B cell (primary cell): Measurements from ENCODE around the gene KIF17. TPM values are rescaled to one million over a fixed set of nuclear protein-coding genes. Genes with fewer than 3 reads are reported as not detected.

ENCODE experiments used
- ATAC-seq: fragments of 200-7000 bp; cut with Tn5 transposase; one replicate; pipeline ENCODE4 v1.10.0; 2021; ENCODE audit warnings: low read depth, mild to moderate bottlenecking, moderate number of reproducible peaks, moderate library complexity
- CTCF ChIA-PET: fragments of 350-600 bp; sonication (Branson Sonifier 250); formaldehyde crosslinking; loops from one replicate; lab custom pipeline; 2021; ENCODE audit warnings: antibody characterized with exemption, inconsistent platforms; lab: Charles Lee
- POLR2A ChIA-PET: fragments of 350-600 bp; sonication (Branson Sonifier 250); formaldehyde crosslinking; loops from one replicate; lab custom pipeline; 2021; ENCODE audit warnings: antibody characterized with exemption; lab: Charles Lee
- DNase-seq: peaks from one replicate; pipeline ENCODE4 v3.0.0; 2013
- H2AFZ ChIP-seq: 2 replicates; pipeline ENCODE4 v1.6.1; 2012; ENCODE audit warnings: mild to moderate bottlenecking, low read depth, low read length; ENCODE audit not compliant: insufficient read depth, poor library complexity, severe bottlenecking
- H3K27ac ChIP-seq, 2 donors: 1 replicate in 1 of 2; 2 replicates in 1 of 2; pipeline ENCODE4 v1.5.1; 2012 to 2013; ENCODE audit warnings: low read length in 2 of 2, mild to moderate bottlenecking in 2 of 2, moderate library complexity in 1 of 2
- H3K27me3 ChIP-seq, 4 experiments: fragments of 200-600 bp in 1 of 4; sonication (generic) in 1 of 4; replicated peaks in 1 of 4; 1 replicate in 2 of 4; 2 replicates in 2 of 4; pipeline versions ENCODE4 v1.6.1 to v1.7.0; 2013 to 2016; ENCODE audit warnings: low read length in 3 of 4, mild to moderate bottlenecking in 2 of 4, mixed read lengths in 1 of 4, moderate library complexity in 1 of 4; ENCODE audit not compliant: insufficient read depth in 4 of 4, control insufficient read depth in 3 of 4; ENCODE audit errors: control extremely low read depth in 1 of 4
- H3K36me3 ChIP-seq, 2 experiments: replicated peaks in 1 of 2; 1 replicate in 1 of 2; 2 replicates in 1 of 2; pipeline versions ENCODE4 v1.6.1 to v1.7.1; 2013; ENCODE audit warnings: low read length in 1 of 2; ENCODE audit not compliant: insufficient read depth in 2 of 2, control insufficient read depth in 1 of 2; ENCODE audit errors: control extremely low read depth in 1 of 2, extremely low read depth in 1 of 2
- H3K4me1 ChIP-seq, 2 donors: fragments of 200-600 bp in 1 of 2; sonication (generic) in 1 of 2; 1 replicate in 1 of 2; 2 replicates in 1 of 2; pipeline versions ENCODE4 v1.5.1 to v1.6.1; 2013 to 2017; ENCODE audit warnings: low read length in 2 of 2; ENCODE audit not compliant: control insufficient read depth in 2 of 2, insufficient read depth in 2 of 2
- H3K4me2 ChIP-seq: replicated peaks from 2 replicates; pipeline ENCODE3; 2012; ENCODE audit warnings: mild to moderate bottlenecking, low read depth, low read length; ENCODE audit not compliant: poor library complexity, severe bottlenecking
- H3K4me3 ChIP-seq, 5 experiments: fragments of 200-600 bp in 1 of 5; sonication (generic) in 1 of 5; 1 replicate in 3 of 5; 2 replicates in 2 of 5; pipeline versions ENCODE4 v1.5.1 to v1.7.0; 2011 to 2016; ENCODE audit warnings: low read length in 4 of 5, mild to moderate bottlenecking in 4 of 5, low read depth in 2 of 5, control low read depth in 1 of 5, moderate library complexity in 1 of 5; ENCODE audit not compliant: insufficient read depth in 1 of 5; ENCODE audit errors: control extremely low read depth in 1 of 5, extremely low read depth in 1 of 5
- H3K79me2 ChIP-seq: fragments of 200-600 bp; sonication (generic); one replicate; pipeline ENCODE4 v1.6.0; 2016; ENCODE audit warnings: low read length; ENCODE audit not compliant: control insufficient read depth, insufficient read depth
- H3K9ac ChIP-seq: fragments of 200-600 bp; sonication (generic); 2 replicates; pipeline ENCODE4 v1.6.1; 2017; ENCODE audit warnings: mild to moderate bottlenecking, low read length, moderate library complexity
- H3K9me3 ChIP-seq, 3 donors: one replicate each; pipeline versions ENCODE4 v1.6.1 to v1.7.1; 2013; ENCODE audit warnings: low read length in 2 of 3; ENCODE audit not compliant: control insufficient read depth in 2 of 3, insufficient read depth in 1 of 3; ENCODE audit errors: control extremely low read depth in 1 of 3
- H4K20me1 ChIP-seq: 2 replicates; pipeline ENCODE4 v1.6.0; 2012; ENCODE audit warnings: mild to moderate bottlenecking, low read length; ENCODE audit not compliant: insufficient read depth, control insufficient read depth, poor library complexity, severe bottlenecking
- H3K27ac Mint-ChIP-seq: one replicate; pipeline ENCODE4 v1.8.0; 2021; ENCODE audit warnings: mixed read lengths
- H3K27me3 Mint-ChIP-seq: one replicate; pipeline ENCODE4 v1.8.0; 2021; ENCODE audit warnings: mixed read lengths
- H3K4me1 Mint-ChIP-seq: one replicate; pipeline ENCODE4 v1.8.0; 2021; ENCODE audit warnings: mixed read lengths
- H3K4me3 Mint-ChIP-seq: one replicate; pipeline ENCODE4 v1.8.0; 2021; ENCODE audit warnings: mixed read lengths
- H3K9me3 Mint-ChIP-seq: one replicate; pipeline ENCODE4 v1.8.0; 2022; ENCODE audit warnings: mixed read lengths; ENCODE audit not compliant: insufficient read depth
- EZH2 ChIP-seq: IDR thresholded peaks from 2 replicates; pipeline ENCODE4 v1.6.1; 2012; ENCODE audit warnings: borderline replicate concordance, low read depth, mild to moderate bottlenecking, moderate library complexity, low read length; ENCODE audit not compliant: insufficient read depth, poor library complexity, severe bottlenecking
- WGBS: methylation state at CpG from one replicate; pipeline ENCODE4 v1.1.5; 2013; ENCODE audit warnings: missing lambda C conversion rate; ENCODE audit not compliant: insufficient coverage; 5-methylcytosine and 5-hydroxymethylcytosine counted together
- intact Hi-C: fragments of 100-400 bp; cut with micrococcal nuclease; formaldehyde crosslinking; loops from one replicate; pipeline ENCODE4 v1.10.0; 2022
- polyA plus RNA-seq: library from polyadenylated mRNA; depleted of rRNA; stranded (reverse); fragments of >200 nt; gene quantifications from 2 replicates; pipeline ENCODE4 v1.2.3, GENCODE V29; 2012
- total RNA-seq, 2 donors: library from RNA; stranded (reverse); fragments of 120-200 nt in 1 of 2; gene quantifications; 1 replicate in 1 of 2; 2 replicates in 1 of 2; pipeline versions ENCODE4 v1.2.3 to v1.2.4, GENCODE V29; 2013 to 2022
- TF ChIP-seq, protein P1 (sequence below): fragments of 200-600 bp; IDR thresholded peaks from one replicate; pipeline ENCODE4 v1.8.0; 2022; ENCODE audit warnings: antibody characterized with exemption, mild to moderate bottlenecking

KIF17 gene
- total and polyA plus RNA-seq, 2 donors (not counting 1 experiment from before 2014, with no cell fraction given), result not detected

DNA sequence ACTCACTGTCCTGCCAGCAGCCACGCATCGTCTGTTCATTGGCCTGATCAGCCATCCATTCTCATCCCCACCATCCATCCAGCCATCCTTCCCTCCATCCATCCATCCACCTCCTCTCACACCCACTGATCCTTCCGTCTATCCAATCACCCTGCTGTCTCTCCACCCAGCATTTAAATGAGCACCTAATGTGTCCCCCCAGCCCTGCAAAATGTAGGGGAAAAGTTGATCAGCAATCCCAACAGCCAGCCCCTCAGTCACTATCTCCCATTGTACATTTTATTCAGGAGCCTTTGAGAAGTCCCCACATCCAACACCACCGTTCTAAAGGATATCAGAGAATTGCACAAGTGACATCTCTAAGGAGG, 45.6 kb downstream of the KIF17 start:
- intact Hi-C loops, result no loop called here
- DNase-seq (no peak), ATAC-seq (no peak)
- H3K4me1 Mint-ChIP-seq, result no peaks in the 10 kb centered on the region
- Histone ChIP-seq H3K4me1 (no peaks in the 10 kb centered on the region), H3K4me3 (no peak overlapping the region), H3K4me2 (no peak overlapping the region), H4K20me1 (no peaks in the 10 kb centered on the region), H3K79me2 (no peaks in the 10 kb centered on the region), H2AFZ (no peak overlapping the region), H3K27ac (no peak overlapping the region), H3K27me3 (no peaks in the 10 kb centered on the region), H3K36me3 (no peaks in the 10 kb centered on the region), H3K9me3 (peaks cover 0 to 2% (median 0%) of the 10 kb centered on the region in 3 donors), H3K9ac (no peak overlapping the region)
- 95% methylated on average over 3 of the region's 4 CpGs for WGBS
- H3K27ac Mint-ChIP-seq, result no peak overlapping the region
- TF ChIP-seq EZH2, result no peak
- TF ChIP-seq, protein P1, sequence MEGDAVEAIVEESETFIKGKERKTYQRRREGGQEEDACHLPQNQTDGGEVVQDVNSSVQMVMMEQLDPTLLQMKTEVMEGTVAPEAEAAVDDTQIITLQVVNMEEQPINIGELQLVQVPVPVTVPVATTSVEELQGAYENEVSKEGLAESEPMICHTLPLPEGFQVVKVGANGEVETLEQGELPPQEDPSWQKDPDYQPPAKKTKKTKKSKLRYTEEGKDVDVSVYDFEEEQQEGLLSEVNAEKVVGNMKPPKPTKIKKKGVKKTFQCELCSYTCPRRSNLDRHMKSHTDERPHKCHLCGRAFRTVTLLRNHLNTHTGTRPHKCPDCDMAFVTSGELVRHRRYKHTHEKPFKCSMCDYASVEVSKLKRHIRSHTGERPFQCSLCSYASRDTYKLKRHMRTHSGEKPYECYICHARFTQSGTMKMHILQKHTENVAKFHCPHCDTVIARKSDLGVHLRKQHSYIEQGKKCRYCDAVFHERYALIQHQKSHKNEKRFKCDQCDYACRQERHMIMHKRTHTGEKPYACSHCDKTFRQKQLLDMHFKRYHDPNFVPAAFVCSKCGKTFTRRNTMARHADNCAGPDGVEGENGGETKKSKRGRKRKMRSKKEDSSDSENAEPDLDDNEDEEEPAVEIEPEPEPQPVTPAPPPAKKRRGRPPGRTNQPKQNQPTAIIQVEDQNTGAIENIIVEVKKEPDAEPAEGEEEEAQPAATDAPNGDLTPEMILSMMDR, result no peak
- ChIA-PET CTCF (no interaction called here), POLR2A (no interaction called here)
- no peak overlapping the region for H3K4me3 Mint-ChIP-seq
- peaks cover 1% of the 10 kb centered on the region for H3K9me3 Mint-ChIP-seq
- H3K27me3 Mint-ChIP-seq, result peaks cover 7% of the 10 kb centered on the region

DNA sequence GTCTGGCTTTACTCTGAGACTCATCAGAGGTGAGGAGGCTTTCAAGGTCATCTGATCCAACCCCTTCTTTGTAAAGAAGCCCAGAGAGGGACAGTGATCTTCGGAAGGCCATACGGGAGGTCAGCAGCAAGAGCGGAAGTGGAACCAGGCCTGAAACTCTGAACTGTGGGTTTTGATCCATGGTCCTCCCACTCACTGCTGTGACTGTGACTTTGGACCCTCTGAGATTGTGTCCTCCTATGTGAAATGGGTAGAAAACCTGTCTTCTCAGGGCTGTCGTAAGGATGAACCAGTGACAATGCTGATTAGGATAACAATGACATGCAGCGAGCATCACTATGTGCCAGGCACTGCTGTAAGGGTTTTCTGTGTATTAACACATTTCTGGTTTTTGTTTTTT, 46.9 kb downstream of the KIF17 start:
- H3K79me2 ChIP-seq, result no peaks in the 10 kb centered on the region
- no peaks in the 10 kb centered on the region for H3K9me3 ChIP-seq
- H3K9ac ChIP-seq, result no peak overlapping the region
- H2AFZ ChIP-seq, result no peak overlapping the region
- no peak overlapping the region for H3K4me3 Mint-ChIP-seq
- peaks cover 3% of the 10 kb centered on the region for H3K9me3 Mint-ChIP-seq
- ATAC-seq, result no peak
- no peak for DNase-seq
- no peaks in the 10 kb centered on the region for H3K4me1 ChIP-seq
- intact Hi-C loops, result no loop called here
- no peak overlapping the region for H3K4me2 ChIP-seq
- ChIA-PET CTCF (no interaction called here), POLR2A (no interaction called here)
- peaks cover 7% of the 10 kb centered on the region for H3K27me3 Mint-ChIP-seq
- H3K4me1 Mint-ChIP-seq, result no peaks in the 10 kb centered on the region
- no peak overlapping the region for H3K4me3 ChIP-seq
- no peak for TF ChIP-seq EZH2
- TF ChIP-seq, protein P1, result no peak
- H3K27me3 ChIP-seq, result peaks cover 0 to 2% (median 0%) of the 10 kb centered on the region in 4 experiments
- no peak overlapping the region for H3K27ac Mint-ChIP-seq
- 95% methylated on average over 5 of the region's 5 CpGs for WGBS
- no peaks in the 10 kb centered on the region for H4K20me1 ChIP-seq
- no peak overlapping the region for H3K27ac ChIP-seq
- H3K36me3 ChIP-seq, result no peaks in the 10 kb centered on the region
